Type B pancreatic cell (in vitro differentiated cells): ENCODE results near the gene PSD. TPM values are rescaled to one million over a fixed set of nuclear protein-coding genes. Genes with fewer than 3 reads are reported as not detected.

Source experiments
- DNase-seq: peaks from one replicate; pipeline ENCODE4 v3.0.0; 2021; ENCODE audit warnings: mixed read lengths; ENCODE audit not compliant: unreplicated experiment; ENCODE audit errors: extremely low spot score
- H3K27ac Mint-ChIP-seq: 2 replicates; pipeline ENCODE4 v1.8.0; 2021; ENCODE audit warnings: mild to moderate bottlenecking, mixed read lengths
- H3K27me3 Mint-ChIP-seq: 2 replicates; pipeline ENCODE4 v1.8.0; 2021; ENCODE audit warnings: mixed read lengths
- H3K36me3 Mint-ChIP-seq: 2 replicates; pipeline ENCODE4 v1.8.0; 2021; ENCODE audit warnings: mixed read lengths
- H3K4me1 Mint-ChIP-seq: one replicate; pipeline ENCODE4 v1.8.0; 2021; ENCODE audit warnings: mixed read lengths; ENCODE audit not compliant: unreplicated experiment
- H3K4me3 Mint-ChIP-seq: 2 replicates; pipeline ENCODE4 v1.8.0; 2021; ENCODE audit warnings: mild to moderate bottlenecking, mixed read lengths
- H3K9me3 Mint-ChIP-seq: 2 replicates; pipeline ENCODE4 v1.8.0; 2021; ENCODE audit warnings: mixed read lengths
- long read RNA-seq: library from polyadenylated mRNA; unstranded; transcript quantifications from one replicate; pipeline ENCODE4 v2.0.0, GENCODE V29; 2020
- total RNA-seq: library from RNA; stranded (reverse); gene quantifications from 2 replicates; pipeline ENCODE4 v1.2.1, GENCODE V29; 2021; ENCODE audit warnings: low replicate concordance
- TF ChIP-seq, protein P1 (sequence below): fragments of 200-600 bp; sonication (generic); conservative IDR thresholded peaks from 2 replicates; pipeline ENCODE4 v1.5.0; 2021; ENCODE audit warnings: antibody characterized with exemption, mild to moderate bottlenecking

Gene PSD
- total RNA-seq = 7.8 and 9.3 TPM in 2 replicates
- long read RNA-seq = 0 reads

DNA sequence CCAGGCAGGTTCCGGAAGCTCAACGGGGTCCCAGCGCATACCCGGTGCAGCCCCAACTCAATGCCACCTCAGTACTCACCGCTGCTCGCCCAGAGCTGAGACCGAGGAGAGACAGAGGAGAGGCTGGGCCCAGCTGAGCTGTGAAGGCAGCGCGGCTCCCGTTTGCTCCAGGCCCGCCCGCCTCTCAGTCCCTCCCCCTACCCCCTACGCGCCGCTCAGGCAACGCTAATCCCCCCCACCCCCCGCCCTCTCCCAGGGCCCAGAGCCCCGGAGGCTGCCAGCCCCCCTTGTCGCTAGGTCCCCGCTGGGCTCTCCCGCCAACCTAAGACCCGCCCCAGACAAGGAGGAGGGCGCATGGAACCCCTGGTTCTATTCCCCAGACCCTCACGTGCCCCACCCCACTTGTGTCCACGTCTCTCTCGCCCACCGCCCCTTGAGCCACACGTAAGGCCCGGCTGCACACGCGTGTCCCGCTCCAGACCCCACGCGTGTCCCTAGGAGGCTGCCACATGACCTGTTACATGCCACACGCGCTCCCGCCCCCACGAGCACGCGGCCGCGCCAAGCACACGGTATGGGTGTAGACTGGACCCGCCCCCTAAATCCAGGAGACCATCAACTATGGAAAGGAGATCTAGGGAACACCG, at the start of gene PSD:
Gene PSD, minus strand, starts transcription at position 164 of the 647 bp plus-strand sequence. CDS start 1,747 bp downstream, outside the sequence.
- peaks cover 5% of the 10 kb centered on the region for H3K4me1 Mint-ChIP-seq
- H3K27ac Mint-ChIP-seq = peak within 1 kb of the TSS; percentile 51
- peaks cover 53% of the 10 kb centered on the region for H3K27me3 Mint-ChIP-seq
- no peaks in the 10 kb centered on the region for H3K36me3 Mint-ChIP-seq
- H3K4me3 Mint-ChIP-seq = peak within 1 kb of the TSS; percentile 95
- no peaks in the 10 kb centered on the region for H3K9me3 Mint-ChIP-seq
- TF ChIP-seq, protein P1, sequence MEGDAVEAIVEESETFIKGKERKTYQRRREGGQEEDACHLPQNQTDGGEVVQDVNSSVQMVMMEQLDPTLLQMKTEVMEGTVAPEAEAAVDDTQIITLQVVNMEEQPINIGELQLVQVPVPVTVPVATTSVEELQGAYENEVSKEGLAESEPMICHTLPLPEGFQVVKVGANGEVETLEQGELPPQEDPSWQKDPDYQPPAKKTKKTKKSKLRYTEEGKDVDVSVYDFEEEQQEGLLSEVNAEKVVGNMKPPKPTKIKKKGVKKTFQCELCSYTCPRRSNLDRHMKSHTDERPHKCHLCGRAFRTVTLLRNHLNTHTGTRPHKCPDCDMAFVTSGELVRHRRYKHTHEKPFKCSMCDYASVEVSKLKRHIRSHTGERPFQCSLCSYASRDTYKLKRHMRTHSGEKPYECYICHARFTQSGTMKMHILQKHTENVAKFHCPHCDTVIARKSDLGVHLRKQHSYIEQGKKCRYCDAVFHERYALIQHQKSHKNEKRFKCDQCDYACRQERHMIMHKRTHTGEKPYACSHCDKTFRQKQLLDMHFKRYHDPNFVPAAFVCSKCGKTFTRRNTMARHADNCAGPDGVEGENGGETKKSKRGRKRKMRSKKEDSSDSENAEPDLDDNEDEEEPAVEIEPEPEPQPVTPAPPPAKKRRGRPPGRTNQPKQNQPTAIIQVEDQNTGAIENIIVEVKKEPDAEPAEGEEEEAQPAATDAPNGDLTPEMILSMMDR = no peak
- DNase-seq = peak; percentile 66

DNA sequence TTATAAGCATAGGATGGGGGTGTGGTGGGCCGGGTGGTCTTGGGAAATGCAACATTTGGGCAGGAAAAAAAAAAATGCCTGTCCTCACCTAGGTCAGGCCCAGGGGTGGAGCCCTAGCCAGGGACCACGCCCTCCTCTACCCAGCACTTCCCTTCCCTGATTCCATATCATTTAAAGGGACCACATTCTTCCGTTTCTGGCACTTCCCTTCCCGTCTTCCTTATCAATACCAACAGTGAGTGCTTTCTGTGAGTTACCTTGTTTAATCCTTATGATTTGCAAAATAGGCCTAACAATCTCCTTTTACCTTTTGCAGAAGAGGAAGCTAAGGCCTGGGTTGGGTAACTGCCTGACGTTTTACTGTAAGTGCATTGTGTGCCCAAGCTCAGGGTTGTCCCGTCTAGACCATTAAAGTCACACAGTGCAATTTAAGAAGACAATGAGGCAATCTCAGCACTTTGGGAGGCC, 49.4 kb upstream of the PSD start:
- H3K36me3 Mint-ChIP-seq = peaks cover 3% of the 10 kb centered on the region
- no peak overlapping the region for H3K27ac Mint-ChIP-seq

DNA sequence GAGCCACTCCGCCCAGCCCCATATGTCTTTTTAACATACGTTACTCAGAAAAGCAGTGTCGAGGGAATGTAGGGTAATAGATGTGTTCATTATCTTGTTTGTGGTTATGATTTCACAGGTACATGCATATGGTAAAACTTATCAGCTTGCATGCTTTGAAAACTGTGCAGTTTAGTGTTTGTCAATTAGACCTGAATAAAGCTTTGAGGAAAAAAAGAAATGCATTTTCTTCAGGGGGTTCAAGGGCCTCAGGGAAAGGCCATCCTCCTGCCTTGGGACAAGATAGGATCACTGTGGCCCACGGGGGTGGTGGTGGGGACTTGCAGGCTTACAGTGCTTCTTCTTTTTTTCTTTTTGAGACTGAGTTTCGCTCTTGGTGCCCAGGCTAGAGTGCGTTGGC, 48.7 kb upstream of the PSD start:
- H3K4me3 Mint-ChIP-seq = no peak overlapping the region
- DNase-seq = no peak
- H3K27ac Mint-ChIP-seq = no peak overlapping the region
- peaks cover 3% of the 10 kb centered on the region for H3K36me3 Mint-ChIP-seq
- H3K27me3 Mint-ChIP-seq = peaks cover 2% of the 10 kb centered on the region
- H3K9me3 Mint-ChIP-seq = no peaks in the 10 kb centered on the region
- peaks cover 11% of the 10 kb centered on the region for H3K4me1 Mint-ChIP-seq
- TF ChIP-seq, protein P1 = no peak

More for the DNA sequence above, 49.4 kb upstream of the PSD start:
- Mint-ChIP-seq H3K27me3 (peaks cover 2% of the 10 kb centered on the region), H3K4me1 (peaks cover 5% of the 10 kb centered on the region), H3K9me3 (no peaks in the 10 kb centered on the region), H3K4me3 (no peak overlapping the region)
- DNase-seq = no peak
- TF ChIP-seq, protein P1 = no peak

DNA sequence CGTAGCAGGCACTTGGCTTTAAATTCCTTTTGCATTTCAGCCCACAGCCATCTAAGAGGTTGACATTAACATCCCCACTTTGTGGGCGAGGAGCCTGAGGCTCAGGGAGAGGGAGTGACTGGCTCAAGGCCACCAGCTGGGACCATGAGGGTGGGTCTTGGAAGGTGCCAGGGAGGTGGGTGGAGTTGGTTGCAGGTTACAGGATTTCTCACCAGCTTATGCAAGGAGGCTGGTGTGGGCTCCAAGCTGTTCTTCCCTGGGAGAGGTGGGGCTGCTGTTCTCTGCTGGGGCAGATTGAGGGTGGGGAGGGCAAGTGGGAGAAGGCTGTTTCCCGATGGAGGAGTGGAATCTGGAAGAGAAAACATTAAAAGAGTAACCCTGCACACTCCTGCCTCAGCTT, 46.9 kb upstream of the PSD start:
- Mint-ChIP-seq H3K4me1 (peaks cover 26% of the 10 kb centered on the region), H3K36me3 (peaks cover 3% of the 10 kb centered on the region), H3K27me3 (peaks cover 2% of the 10 kb centered on the region), H3K27ac (no peak overlapping the region), H3K4me3 (no peak overlapping the region), H3K9me3 (no peaks in the 10 kb centered on the region)
- TF ChIP-seq, protein P1 = no peak
- DNase-seq = no peak

DNA sequence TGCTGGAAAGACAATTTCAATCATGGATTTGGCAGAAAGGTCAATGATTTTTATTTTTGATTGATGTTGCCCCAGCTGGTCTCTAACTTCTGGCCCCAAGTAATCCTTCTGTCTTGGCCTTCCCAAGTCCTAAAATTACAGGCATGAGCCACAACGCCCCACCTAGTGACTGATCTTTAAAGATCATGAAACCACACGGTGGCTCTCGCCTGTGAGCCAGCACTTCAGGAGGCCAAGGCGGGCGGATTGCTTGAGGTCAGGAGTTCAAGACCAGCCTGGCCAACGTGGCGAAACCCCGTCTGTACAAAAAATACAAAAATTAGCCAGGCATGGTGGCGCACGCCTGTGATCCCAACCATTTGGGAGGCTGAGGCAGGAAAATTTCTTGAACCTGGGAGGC, 45.4 kb upstream of the PSD start:
- peaks cover 2% of the 10 kb centered on the region for H3K27me3 Mint-ChIP-seq
- TF ChIP-seq, protein P1 = no peak
- no peak for DNase-seq
- peaks cover 3% of the 10 kb centered on the region for H3K36me3 Mint-ChIP-seq
- H3K4me3 Mint-ChIP-seq = peak overlapping the region; percentile 92
- no peaks in the 10 kb centered on the region for H3K9me3 Mint-ChIP-seq
- peaks cover 26% of the 10 kb centered on the region for H3K4me1 Mint-ChIP-seq
- H3K27ac Mint-ChIP-seq = peak overlapping the region; percentile 91
